Thyroid gland (tissue), 4 donors: ENCODE results near the gene TMEM259. TPM values are rescaled to one million over a fixed set of nuclear protein-coding genes. Genes with fewer than 3 reads are reported as not detected.

Experiments used
- DNase-seq, 2 donors: peaks; one replicate each; pipeline ENCODE4 v3.0.0-alpha.2; 2019
- H3K27ac ChIP-seq, 3 donors: fragments of 200-600 bp; sonication (generic); 1 replicate in 2 of 3; 2 replicates in 1 of 3; pipeline ENCODE4 v1.5.1; 2016 to 2019; ENCODE audit warnings: mild to moderate bottlenecking in 1 of 3, moderate library complexity in 1 of 3
- H3K27me3 ChIP-seq: fragments of 200-600 bp; sonication (generic); one replicate; pipeline ENCODE4 v1.5.1; 2019
- H3K36me3 ChIP-seq, 2 donors: fragments of 200-600 bp; sonication (generic); one replicate each; pipeline ENCODE4 v1.5.1; 2016 to 2019
- H3K4me1 ChIP-seq, 2 donors: fragments of 200-600 bp; sonication (generic); one replicate each; pipeline ENCODE4 v1.5.1; 2017 to 2019
- H3K4me3 ChIP-seq, 3 donors: fragments of 200-600 bp; sonication (generic); replicated peaks in 1 of 3; 1 replicate in 2 of 3; 2 replicates in 1 of 3; pipeline ENCODE4 v1.5.1; 2016; ENCODE audit warnings: mild to moderate bottlenecking in 1 of 3
- H3K9me3 ChIP-seq: fragments of 200-600 bp; sonication (generic); one replicate; pipeline ENCODE4 v1.5.1; 2017
- CTCF ChIP-seq, 6 experiments: fragments of 200-600 bp in 3 of 6; fragments of 450-650 bp in 3 of 6; sonication (generic) in 3 of 6; IDR thresholded peaks; one replicate each; pipeline ENCODE4 v1.5.1; 2016 to 2019; ENCODE audit warnings: antibody characterized with exemption in 6 of 6, mild to moderate bottlenecking in 2 of 6, inconsistent platforms in 1 of 6, moderate library complexity in 1 of 6
- POLR2A ChIP-seq, 2 donors: fragments of 450-650 bp; IDR thresholded peaks; one replicate each; pipeline ENCODE4 v1.6.1; 2017; ENCODE audit warnings: antibody characterized with exemption in 2 of 2, mild to moderate bottlenecking in 2 of 2, moderate library complexity in 1 of 2
- WGBS, 2 donors: methylation state at CpG; one replicate each; pipeline ENCODE4 v1.1.5; 2017; 5-methylcytosine and 5-hydroxymethylcytosine counted together
- intact Hi-C: fragments of 100-400 bp; cut with DNase I; formaldehyde crosslinking; loops from one replicate; pipeline ENCODE4 v1.15.1; 2023
- total RNA-seq, 4 donors: library from RNA; depleted of rRNA; stranded (reverse); fragments of >200 nt; gene quantifications; one replicate each; pipeline ENCODE4 v1.2.3, GENCODE V29; 2016

The TMEM259 gene
- total RNA-seq, 4 donors from 2014 or later = 162 to 238 (median 192) TPM

- no peaks in the 10 kb centered on the region for H3K27me3 ChIP-seq
- no peak for DNase-seq
- no peaks in the 10 kb centered on the region for H3K4me1 ChIP-seq
- no peak overlapping the region for H3K4me3 ChIP-seq
- H3K27ac ChIP-seq = no peak overlapping the region
- no peaks in the 10 kb centered on the region for H3K36me3 ChIP-seq
- intact Hi-C loops = no loop called here
- TF ChIP-seq CTCF (IDR thresholded peaks at IDR 0.05) (no peak), POLR2A (IDR thresholded peaks at IDR 0.05) (no peak)
- WGBS, 2 donors = 96% methylated on average over 3 of the region's 14 CpGs; no CpG with 5 or more reads in 1 of the 2 donors
- H3K9me3 ChIP-seq = no peaks in the 10 kb centered on the region
Measured at GRCh38 chr19:1055028-1055425, 34.1 kb upstream of the TMEM259 start.

GRCh38 chr19:1054102-1055027, 33.4 kb upstream of the TMEM259 start:
- 94 to 96% methylated on average over 9 to 21 of the region's 28 CpGs for WGBS, 2 donors

GRCh38 chr19:1053176-1054101, 32.5 kb upstream of the TMEM259 start:
- no peak overlapping the region for H3K27ac ChIP-seq
- WGBS, 2 donors = 93 to 94% methylated on average over 26 of the region's 31 CpGs
- no peak for TF ChIP-seq POLR2A (IDR thresholded peaks at IDR 0.05)
- no peak for TF ChIP-seq CTCF (IDR thresholded peaks at IDR 0.05)
- no peaks in the 10 kb centered on the region for H3K27me3 ChIP-seq
- no peaks in the 10 kb centered on the region for H3K36me3 ChIP-seq
- intact Hi-C loops = no loop called here
- no peaks in the 10 kb centered on the region for H3K9me3 ChIP-seq
- no peaks in the 10 kb centered on the region for H3K4me1 ChIP-seq
- H3K4me3 ChIP-seq = no peak overlapping the region
- no peak for DNase-seq

More at GRCh38 chr19:1054102-1055027, 33.4 kb upstream of the TMEM259 start:
- no peaks in the 10 kb centered on the region for H3K27me3 ChIP-seq
- DNase-seq = no peak
- no peaks in the 10 kb centered on the region for H3K9me3 ChIP-seq
- no peak for TF ChIP-seq POLR2A (IDR thresholded peaks at IDR 0.05)
- TF ChIP-seq CTCF (IDR thresholded peaks at IDR 0.05) = no peak
- intact Hi-C loops = no loop called here
- no peaks in the 10 kb centered on the region for H3K4me1 ChIP-seq
- H3K27ac ChIP-seq = no peak overlapping the region
- no peak overlapping the region for H3K4me3 ChIP-seq
- H3K36me3 ChIP-seq = no peaks in the 10 kb centered on the region

GRCh38 chr19:1052349-1052975, 31.5 kb upstream of the TMEM259 start:
- Histone ChIP-seq H3K4me3 (no peak overlapping the region), H3K9me3 (no peaks in the 10 kb centered on the region), H3K4me1 (no peaks in the 10 kb centered on the region), H3K27me3 (no peaks in the 10 kb centered on the region), H3K27ac (no peak overlapping the region), H3K36me3 (no peaks in the 10 kb centered on the region)
- intact Hi-C loops = no loop called here
- DNase-seq = no peak
- 81 to 91% methylated on average over 2 of the region's 5 CpGs for WGBS, 2 donors
- no peak for TF ChIP-seq CTCF (IDR thresholded peaks at IDR 0.05)
- no peak for TF ChIP-seq POLR2A (IDR thresholded peaks at IDR 0.05)
